GM23338 (cell line): ENCODE results near the gene ITGA7.

Experiments used
- CREB1 ChIP-seq: fragments of 250-450 bp; sonication (Bioruptor Pico); IDR thresholded peaks from 2 replicates; pipeline ENCODE4 v1.5.0; 2020; ENCODE audit warnings: low read depth, mild to moderate bottlenecking, moderate library complexity
- CTCF ChIP-seq, 2 experiments: fragments of 200-600 bp in 1 of 2; sonication (generic) in 1 of 2; conservative IDR thresholded peaks; 2 replicates each; pipeline versions ENCODE4 v1.5.1 to v1.6.1; 2016 to 2017; ENCODE audit warnings: antibody characterized with exemption in 2 of 2, low read depth in 2 of 2, mild to moderate bottlenecking in 2 of 2, moderate library complexity in 1 of 2
- ETS1 ChIP-seq: IDR thresholded peaks from 2 replicates; pipeline ENCODE4 v1.6.1; 2016; ENCODE audit warnings: antibody characterized with exemption
- EZH2 ChIP-seq: fragments of 200-600 bp; sonication (generic); IDR thresholded peaks from one replicate; pipeline ENCODE4 v1.8.0; 2017; ENCODE audit warnings: antibody characterized with exemption, mild to moderate bottlenecking, low read depth; ENCODE audit not compliant: unreplicated experiment
- EZH2phosphoT487 ChIP-seq: fragments of 200-600 bp; sonication (generic); IDR thresholded peaks from one replicate; pipeline ENCODE4 v1.8.1; 2018; ENCODE audit warnings: antibody characterized with exemption; ENCODE audit not compliant: unreplicated experiment
- JUNB ChIP-seq: IDR thresholded peaks from one replicate; pipeline ENCODE4 v1.6.1; 2016; ENCODE audit warnings: antibody characterized with exemption; ENCODE audit not compliant: unreplicated experiment
- NANOG ChIP-seq: IDR thresholded peaks from 2 replicates; pipeline ENCODE4 v1.6.1; 2016; ENCODE audit warnings: antibody characterized with exemption, borderline replicate concordance
- POLR2AphosphoS5 ChIP-seq: IDR thresholded peaks from 2 replicates; pipeline ENCODE4 v1.6.1; 2016; ENCODE audit warnings: antibody characterized with exemption, low read depth
- REST ChIP-seq: IDR thresholded peaks from one replicate; pipeline ENCODE4 v1.6.1; 2018; ENCODE audit warnings: antibody characterized with exemption; ENCODE audit not compliant: unreplicated experiment
- ZNF114 ChIP-seq: fragments of 250-450 bp; sonication (Bioruptor Pico); IDR thresholded peaks from 2 replicates; pipeline ENCODE4 v1.5.0; 2020; ENCODE audit warnings: mild to moderate bottlenecking, moderate library complexity
- ZNF331 ChIP-seq: fragments of 250-450 bp; sonication (Bioruptor Pico); IDR thresholded peaks from 2 replicates; pipeline ENCODE4 v1.5.0; 2020; ENCODE audit warnings: low read depth, mild to moderate bottlenecking, moderate library complexity
- ZNF462 ChIP-seq: fragments of 250-450 bp; sonication (Bioruptor Pico); IDR thresholded peaks from 2 replicates; pipeline ENCODE4 v1.5.0; 2020; ENCODE audit warnings: mild to moderate bottlenecking, moderate library complexity

- TF ChIP-seq CTCF (conservative IDR thresholded peaks at IDR 0.05; ENCODE audit: low read depth in 2 of 2) (no peak), POLR2AphosphoS5 (no peak), EZH2 (no peak), ZNF462 (CRISPR knock-in tag) (no peak), JUNB (no peak), REST (no peak), EZH2phosphoT487 (no peak), NANOG (no peak), CREB1 (CRISPR knock-in tag) (no peak), ZNF114 (CRISPR knock-in tag) (no peak), ETS1 (no peak), ZNF331 (CRISPR knock-in tag) (no peak)
These were observed 20.0 kb downstream of the ITGA7 start for GRCh38 chr12:55687746-55688145.
